Dermis microvascular lymphatic vessel endothelial cell (primary cell): ENCODE measurements around the gene PLSCR4. TPM values are rescaled to one million over a fixed set of nuclear protein-coding genes. Genes with fewer than 3 reads are reported as not detected.

Experiments
- DNase-seq, 2 donors: peaks; one replicate each; pipeline versions ENCODE4 v3.0.0 to v3.0.0-alpha.2; 2010; ENCODE audit warnings: low read depth in 2 of 2
- total RNA-seq: library from RNA; depleted of rRNA; stranded (reverse); fragments of >200 nt; gene quantifications from 2 replicates; pipeline ENCODE4 v1.2.1, GENCODE V29; 2014

Gene PLSCR4
- total RNA-seq, 1 donor from 2014 or later: 569 TPM

GRCh38 chr3:146161663-146162002 lies 89.3 kb downstream of the PLSCR4 start:
- peak in 1 of 2 donors; percentile 79 for DNase-seq

- DNase-seq: peak in 1 of 2 donors; percentile 89
Observed at GRCh38 chr3:146160964-146161662, 89.8 kb downstream of the PLSCR4 start, which contains the start of gene PLOD2. Gene PLOD2 (minus strand): TSS chr3:146161184. CDS start chr3:146160989, 195 bp downstream.

- peak; percentile 80 to 95 for DNase-seq
Observed at GRCh38 chr3:146160321-146160963, 90.5 kb downstream of the PLSCR4 start.

- DNase-seq: no peak
Observed at GRCh38 chr3:146159616-146160320, 91.1 kb downstream of the PLSCR4 start.

GRCh38 chr3:146159037-146159436 lies 91.9 kb downstream of the PLSCR4 start:
- DNase-seq: no peak

- DNase-seq: no peak
Observed at GRCh38 chr3:146157325-146158060, 93.4 kb downstream of the PLSCR4 start.

- DNase-seq: no peak
Observed at GRCh38 chr3:146156666-146157314, 94.1 kb downstream of the PLSCR4 start.

- DNase-seq: no peak
Observed at GRCh38 chr3:146156095-146156494, 94.8 kb downstream of the PLSCR4 start.

GRCh38 chr3:146154995-146155394 lies 95.9 kb downstream of the PLSCR4 start:
- DNase-seq: no peak

GRCh38 chr3:146154316-146154715 lies 96.6 kb downstream of the PLSCR4 start:
- DNase-seq: no peak

GRCh38 chr3:146153429-146153828 lies 97.5 kb downstream of the PLSCR4 start:
- no peak for DNase-seq

- DNase-seq: no peak
Observed at GRCh38 chr3:146152834-146153233, 98.1 kb downstream of the PLSCR4 start.

- no peak for DNase-seq
Observed at GRCh38 chr3:146148468-146148931, 102.4 kb downstream of the PLSCR4 start.

- no peak for DNase-seq
Observed at GRCh38 chr3:146145642-146146041, 105.3 kb downstream of the PLSCR4 start.

GRCh38 chr3:146142757-146143156 lies 108.1 kb downstream of the PLSCR4 start:
- peak; percentile 12 to 51 for DNase-seq

Other genes starting within 250 kb of the PLSCR4 start
- gene PLOD2, start 89.9 kb downstream of the PLSCR4 start, total RNA-seq: 70.2 and 81.0 TPM in 2 replicates
- 0.13 TPM in 1 of 2 replicates, not detected in the other for gene PLSCR2, start 218.5 kb upstream of the PLSCR4 start, total RNA-seq